MCF 10A (cell line): ENCODE measurements around the gene SSH2. TPM values are rescaled to one million over a fixed set of nuclear protein-coding genes. Genes with fewer than 3 reads are reported as not detected.

ENCODE experiments used
- BruUV-seq: library from RNA; stranded (reverse); fragments of 400-500 nt; replicated peaks from 2 replicates; lab custom pipeline; 2021; lab: Mats Ljungman, UMichigan
- CTCF ChIA-PET: fragments of 300-600 bp; sonication (Branson Sonifier 250); formaldehyde crosslinking; extraction: SDS; loops from one replicate; lab custom pipeline; 2021; ENCODE audit warnings: antibody characterized with exemption, inconsistent platforms; lab: Yijun Ruan, JAX
- POLR2A ChIA-PET: fragments of 300-600, 350-650 bp; sonication (Branson Sonifier 250); formaldehyde crosslinking; extraction: SDS; loops from one replicate; lab custom pipeline; 2020; ENCODE audit warnings: antibody characterized with exemption, inconsistent platforms; lab: Yijun Ruan, JAX
- DNase-seq: peaks from one replicate; pipeline ENCODE4 v3.0.0-alpha.2; 2018; ENCODE audit not compliant: unreplicated experiment
- H3K27ac Mint-ChIP-seq: one replicate; pipeline ENCODE4 v1.8.0; 2022; ENCODE audit warnings: mild to moderate bottlenecking, low read depth, mixed read lengths; ENCODE audit not compliant: unreplicated experiment
- H3K27me3 Mint-ChIP-seq: one replicate; pipeline ENCODE4 v1.8.0; 2022; ENCODE audit warnings: mixed read lengths; ENCODE audit not compliant: insufficient read depth, unreplicated experiment
- H3K36me3 Mint-ChIP-seq: one replicate; pipeline ENCODE4 v1.8.0; 2022; ENCODE audit warnings: mild to moderate bottlenecking, moderate library complexity, mixed read lengths; ENCODE audit not compliant: insufficient read depth, unreplicated experiment
- H3K4me1 Mint-ChIP-seq: one replicate; pipeline ENCODE4 v1.8.0; 2022; ENCODE audit warnings: mixed read lengths; ENCODE audit not compliant: insufficient read depth, unreplicated experiment
- H3K4me3 Mint-ChIP-seq: one replicate; pipeline ENCODE4 v1.8.0; 2022; ENCODE audit warnings: mild to moderate bottlenecking, moderate library complexity, mixed read lengths; ENCODE audit not compliant: unreplicated experiment
- H3K9me3 Mint-ChIP-seq: one replicate; pipeline ENCODE4 v1.8.0; 2022; ENCODE audit warnings: mixed read lengths; ENCODE audit not compliant: unreplicated experiment
- CTCF ChIP-seq: fragments of 200-600 bp; IDR thresholded peaks from one replicate; pipeline ENCODE4 v1.8.0; 2022; ENCODE audit warnings: antibody characterized with exemption, mild to moderate bottlenecking; ENCODE audit not compliant: unreplicated experiment
- intact Hi-C: fragments of 100-400 bp; cut with micrococcal nuclease; formaldehyde crosslinking; loops from 2 replicates; pipeline ENCODE4 v1.14.1; 2022
- total RNA-seq: library from RNA; stranded (reverse); gene quantifications from 2 replicates; pipeline ENCODE4 v1.2.3, GENCODE V29; 2022

SSH2 gene
- total RNA-seq, 1 experiment from 2014 or later: 21.9 TPM

GRCh38 chr17:29620271-29620670, 309.8 kb downstream of the SSH2 start:
- POLR2A ChIA-PET: interaction anchor here (0.6 to 1.2 kb wide), 7 partner anchors 11 to 671 kb away, joined by 3 to 4 read pairs (median 3); partner anchors contain the start of gene TAOK1
- TF ChIP-seq CTCF: no peak
- peaks cover 41% of the 10 kb centered on the region for H3K4me1 Mint-ChIP-seq
- H3K9me3 Mint-ChIP-seq: no peaks in the 10 kb centered on the region
- no peak overlapping the region for H3K4me3 Mint-ChIP-seq
- DNase-seq: peak; percentile 79
- no peaks in the 10 kb centered on the region for H3K27me3 Mint-ChIP-seq
- intact Hi-C loops: no loop called here
- CTCF ChIA-PET: interaction anchor here (1.3 kb wide), 1 partner anchor 144 kb away, joined by 4 read pairs; no protein-coding TSS in a partner anchor
- BruUV-seq: no TSS peak
- no peak overlapping the region for H3K27ac Mint-ChIP-seq
- peaks cover 5% of the 10 kb centered on the region for H3K36me3 Mint-ChIP-seq

- H3K27me3 Mint-ChIP-seq: no peaks in the 10 kb centered on the region
- CTCF ChIA-PET: interaction anchor here (0.7 to 2.1 kb wide), 5 partner anchors 20 to 1330 kb away, joined by 3 to 5 read pairs (median 4); no protein-coding TSS in a partner anchor
- no peak overlapping the region for H3K27ac Mint-ChIP-seq
- no TSS peak for BruUV-seq
- no peak overlapping the region for H3K4me3 Mint-ChIP-seq
- H3K36me3 Mint-ChIP-seq: peaks cover 5% of the 10 kb centered on the region
- H3K9me3 Mint-ChIP-seq: no peaks in the 10 kb centered on the region
- no peak for TF ChIP-seq CTCF
- intact Hi-C loops: no loop called here
- POLR2A ChIA-PET: interaction anchor here (0.9 kb wide), 1 partner anchor 229 kb away, joined by 3 read pairs; the partner anchor contains the start of gene TAOK1
- peak; percentile 29 for DNase-seq
- peaks cover 38% of the 10 kb centered on the region for H3K4me1 Mint-ChIP-seq
Measured at GRCh38 chr17:29619251-29619650, 310.8 kb downstream of the SSH2 start.

- CTCF ChIA-PET: interaction anchor here (0.7 to 2.1 kb wide), 12 partner anchors 9 to 1006 kb away, joined by 3 to 11 read pairs (median 4); no protein-coding TSS in a partner anchor
- Mint-ChIP-seq H3K36me3 (peaks cover 1% of the 10 kb centered on the region), H3K4me3 (no peak overlapping the region), H3K27me3 (no peaks in the 10 kb centered on the region), H3K27ac (no peak overlapping the region), H3K9me3 (no peaks in the 10 kb centered on the region), H3K4me1 (peaks cover 31% of the 10 kb centered on the region)
- POLR2A ChIA-PET: interaction anchor here (1.1 to 1.6 kb wide), 4 partner anchors 13 to 93 kb away, joined by 4 to 6 read pairs (median 5); no protein-coding TSS in a partner anchor
- BruUV-seq: no TSS peak
- intact Hi-C loops: no loop called here
- TF ChIP-seq CTCF: no peak
- no peak for DNase-seq
Measured at GRCh38 chr17:29618272-29619065, 311.6 kb downstream of the SSH2 start.
